Measurements from ENCODE around the gene PUSL1. TPM values are rescaled to one million over a fixed set of nuclear protein-coding genes. Genes with fewer than 3 reads are reported as not detected.
A peak's percentile ranks its signal among the peaks of the same experiment; 100 is the strongest.

PUSL1 gene
- total RNA-seq, 4 donors from 2014 or later, result 20.0 to 52.5 (median 33.2) TPM

DNA sequence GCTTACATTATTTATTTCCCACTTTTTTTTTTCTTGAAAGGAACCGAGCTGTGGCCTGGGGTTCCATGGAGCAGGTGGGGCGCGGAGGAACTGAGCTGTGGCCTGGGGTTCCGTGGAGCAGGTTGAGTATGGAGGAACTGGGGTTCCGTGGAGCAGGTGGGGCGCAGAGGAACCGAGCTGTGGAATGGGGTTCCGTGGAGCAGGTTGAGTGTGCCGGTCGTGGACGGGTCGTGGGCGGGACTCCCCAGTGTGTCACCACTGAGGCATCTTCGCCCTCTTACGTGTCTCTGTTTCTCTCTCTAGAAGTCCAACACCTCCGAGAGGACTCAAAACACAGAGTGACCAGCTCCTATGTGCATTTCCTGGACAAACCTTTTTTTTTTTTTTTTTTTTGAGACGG, 29.4 kb upstream of the PUSL1 start:
- no peak overlapping the region for H3K4me3 ChIP-seq
- peaks cover 16 to 42% (median 17%) of the 10 kb centered on the region in 3 donors for H3K4me1 ChIP-seq
- 82 to 93% methylated on average over 10 to 12 of the region's 17 CpGs for WGBS, 2 donors
- intact Hi-C loops (cut with DNase I), result no loop called here
- no peaks in the 10 kb centered on the region for H3K9me3 ChIP-seq
- no peak overlapping the region for H3K27ac ChIP-seq
- DNase-seq, result no peak
- TF ChIP-seq, protein P1, sequence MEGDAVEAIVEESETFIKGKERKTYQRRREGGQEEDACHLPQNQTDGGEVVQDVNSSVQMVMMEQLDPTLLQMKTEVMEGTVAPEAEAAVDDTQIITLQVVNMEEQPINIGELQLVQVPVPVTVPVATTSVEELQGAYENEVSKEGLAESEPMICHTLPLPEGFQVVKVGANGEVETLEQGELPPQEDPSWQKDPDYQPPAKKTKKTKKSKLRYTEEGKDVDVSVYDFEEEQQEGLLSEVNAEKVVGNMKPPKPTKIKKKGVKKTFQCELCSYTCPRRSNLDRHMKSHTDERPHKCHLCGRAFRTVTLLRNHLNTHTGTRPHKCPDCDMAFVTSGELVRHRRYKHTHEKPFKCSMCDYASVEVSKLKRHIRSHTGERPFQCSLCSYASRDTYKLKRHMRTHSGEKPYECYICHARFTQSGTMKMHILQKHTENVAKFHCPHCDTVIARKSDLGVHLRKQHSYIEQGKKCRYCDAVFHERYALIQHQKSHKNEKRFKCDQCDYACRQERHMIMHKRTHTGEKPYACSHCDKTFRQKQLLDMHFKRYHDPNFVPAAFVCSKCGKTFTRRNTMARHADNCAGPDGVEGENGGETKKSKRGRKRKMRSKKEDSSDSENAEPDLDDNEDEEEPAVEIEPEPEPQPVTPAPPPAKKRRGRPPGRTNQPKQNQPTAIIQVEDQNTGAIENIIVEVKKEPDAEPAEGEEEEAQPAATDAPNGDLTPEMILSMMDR (IDR thresholded peaks at IDR 0.05), result no peak
- no peak for TF ChIP-seq POLR2A (IDR thresholded peaks at IDR 0.05)
- no peaks in the 10 kb centered on the region for H3K27me3 ChIP-seq
- H3K36me3 ChIP-seq, result no peaks in the 10 kb centered on the region

DNA sequence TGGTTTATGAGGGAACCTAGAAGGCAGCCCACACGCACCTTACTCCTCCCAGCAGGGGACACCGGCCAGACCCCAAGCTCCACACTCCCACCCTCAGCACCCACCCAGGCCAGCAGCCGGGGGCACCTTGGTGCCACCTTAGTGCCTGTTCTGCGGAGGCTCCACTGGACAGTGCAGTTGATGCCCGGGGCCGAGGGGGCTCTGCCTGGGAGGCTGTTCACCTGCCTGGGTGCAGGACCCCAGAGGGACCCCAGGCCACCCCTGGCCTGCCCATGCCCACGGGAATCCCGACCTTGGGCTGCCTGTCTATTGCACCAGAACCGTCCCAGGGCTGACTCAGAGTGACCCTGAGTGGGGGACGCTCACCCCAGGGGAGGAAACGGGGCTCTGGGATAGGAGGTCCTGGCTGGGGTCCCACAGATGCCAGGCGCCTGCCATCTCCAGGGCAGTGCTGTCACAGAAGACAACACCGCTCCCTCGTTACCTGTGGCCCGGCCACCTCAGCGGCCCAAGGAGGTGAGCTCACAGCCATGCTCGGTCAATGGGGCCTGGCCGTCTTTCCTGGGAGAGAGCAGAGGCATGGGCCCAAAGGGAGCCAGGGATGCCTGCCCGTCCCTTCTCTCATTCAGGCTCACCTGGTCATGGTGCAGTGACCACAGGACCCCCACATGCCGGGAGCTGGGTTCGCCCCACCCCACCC, 27.5 kb upstream of the PUSL1 start:
- H3K27ac ChIP-seq, result peak overlapping the region in 1 of 4 donors; percentile 70
- TF ChIP-seq POLR2A (IDR thresholded peaks at IDR 0.05), result no peak
- TF ChIP-seq, protein P1 (IDR thresholded peaks at IDR 0.05), result no peak
- no peaks in the 10 kb centered on the region for H3K36me3 ChIP-seq
- H3K4me1 ChIP-seq, result peaks cover 9 to 34% (median 10%) of the 10 kb centered on the region in 3 donors
- 85 to 92% methylated on average over 3 to 10 of the region's 21 CpGs for WGBS, 2 donors
- H3K27me3 ChIP-seq, result peaks cover 0 to 17% (median 0%) of the 10 kb centered on the region in 4 donors
- no peak for DNase-seq
- no peaks in the 10 kb centered on the region for H3K9me3 ChIP-seq
- intact Hi-C loops (cut with DNase I), result no loop called here
- H3K4me3 ChIP-seq, result no peak overlapping the region

DNA sequence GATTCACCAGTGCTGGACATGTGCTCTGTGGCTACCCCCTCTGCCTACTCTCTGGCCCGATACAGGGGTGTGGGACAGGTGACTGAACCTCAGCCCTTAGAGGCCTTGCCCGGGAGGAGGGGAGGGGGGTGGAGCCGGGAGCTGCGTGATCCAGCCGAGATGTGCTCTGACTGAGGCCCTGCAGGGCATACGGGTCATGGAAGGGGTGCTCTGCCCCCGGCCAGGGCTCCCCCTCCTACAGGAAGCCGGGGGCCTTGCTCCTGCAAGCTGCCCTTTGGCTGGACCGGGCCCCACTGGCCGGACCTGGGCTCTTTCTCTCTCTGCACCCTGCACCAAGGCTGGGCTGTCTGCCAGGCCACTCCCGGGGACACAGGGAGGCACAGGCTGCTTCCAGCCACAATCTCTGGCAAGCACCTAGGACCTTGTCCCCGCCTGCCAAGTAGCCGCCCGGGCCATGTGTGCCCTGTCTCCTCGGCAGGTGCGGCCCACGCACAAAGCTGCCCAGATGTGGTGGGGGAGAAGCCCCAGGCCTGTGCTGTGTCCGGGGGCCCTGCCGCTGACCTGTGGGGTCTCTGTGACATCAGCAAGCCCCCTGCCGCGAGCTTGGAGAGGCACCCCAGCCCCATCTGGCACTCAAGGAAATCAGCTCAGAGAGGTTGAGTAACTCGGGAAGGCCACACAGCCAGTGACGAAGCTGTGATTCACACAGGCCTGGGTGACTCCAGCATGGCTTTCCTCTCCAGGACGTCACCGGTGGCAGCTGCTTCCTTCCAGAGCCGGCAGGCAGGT, 26.7 kb upstream of the PUSL1 start:
- H3K9me3 ChIP-seq, result no peaks in the 10 kb centered on the region
- TF ChIP-seq, protein P1 (IDR thresholded peaks at IDR 0.05), result no peak
- no peak for TF ChIP-seq POLR2A (IDR thresholded peaks at IDR 0.05)
- WGBS, 2 donors, result 40% methylated on average over 1 of the region's 26 CpGs; no CpG with 5 or more reads in 1 of the 2 donors
- H3K27me3 ChIP-seq, result peaks cover 0 to 25% (median 0%) of the 10 kb centered on the region in 4 donors
- intact Hi-C loops (cut with DNase I), result no loop called here
- no peak overlapping the region for H3K4me3 ChIP-seq
- peaks cover 9 to 34% (median 10%) of the 10 kb centered on the region in 3 donors for H3K4me1 ChIP-seq
- peak overlapping the region; percentile 67 to 73 (median 70) for H3K27ac ChIP-seq
- H3K36me3 ChIP-seq, result no peaks in the 10 kb centered on the region
- no peak for DNase-seq

DNA sequence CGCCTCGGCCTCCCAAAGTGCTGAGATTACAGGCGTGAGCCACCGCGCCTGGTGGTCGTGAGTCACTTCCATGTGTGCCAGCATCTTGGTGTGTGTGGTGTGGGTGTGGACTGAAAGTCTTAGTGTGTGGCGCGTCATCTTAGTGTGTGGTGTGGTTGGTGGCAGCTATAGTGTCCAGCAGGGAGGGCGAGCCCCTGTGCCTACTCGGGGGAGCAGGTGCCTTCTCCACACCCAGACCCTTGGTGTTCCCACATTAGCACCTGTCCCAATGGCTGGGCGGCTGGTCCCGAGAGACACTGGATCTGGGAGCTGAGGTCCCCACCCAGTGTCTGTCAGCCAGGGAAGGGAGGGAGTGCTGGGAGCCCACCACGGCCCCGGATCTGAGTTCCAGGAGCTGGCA, 25.4 kb upstream of the PUSL1 start:
- TF ChIP-seq, protein P1 (IDR thresholded peaks at IDR 0.05), result no peak
- TF ChIP-seq POLR2A (IDR thresholded peaks at IDR 0.05), result no peak
- peaks cover 0 to 38% (median 0%) of the 10 kb centered on the region in 4 donors for H3K27me3 ChIP-seq
- H3K36me3 ChIP-seq, result no peaks in the 10 kb centered on the region
- H3K4me3 ChIP-seq, result no peak overlapping the region
- peaks cover 9 to 34% (median 10%) of the 10 kb centered on the region in 3 donors for H3K4me1 ChIP-seq
- no peak overlapping the region for H3K27ac ChIP-seq
- no peak for DNase-seq
- 42 to 66% methylated on average over 6 to 7 of the region's 14 CpGs for WGBS, 2 donors
- intact Hi-C loops (cut with DNase I), result no loop called here
- H3K9me3 ChIP-seq, result no peaks in the 10 kb centered on the region

DNA sequence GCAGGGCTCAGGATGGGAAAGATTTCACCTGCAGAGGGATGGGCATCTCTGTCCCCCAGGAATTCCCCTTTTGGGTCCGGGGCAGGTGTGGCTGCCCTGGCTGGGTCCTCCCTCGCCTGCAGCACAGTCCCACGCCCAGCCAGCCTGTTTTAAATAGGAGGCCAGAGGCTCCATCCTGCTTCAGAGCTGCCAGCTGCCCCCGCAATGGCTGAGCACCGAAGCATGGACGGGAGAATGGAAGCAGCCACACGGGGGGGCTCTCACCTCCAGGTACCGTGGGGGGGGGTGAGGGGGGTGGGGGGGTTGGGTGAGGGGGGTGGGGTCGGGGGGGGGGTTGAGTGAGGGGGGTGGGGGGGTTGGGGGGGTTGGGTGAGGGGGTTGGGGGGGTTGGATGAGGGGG, 24.6 kb upstream of the PUSL1 start:
- TF ChIP-seq, protein P1 (IDR thresholded peaks at IDR 0.05), result no peak
- TF ChIP-seq POLR2A (IDR thresholded peaks at IDR 0.05), result no peak
- Histone ChIP-seq H3K27me3 (peaks cover 0 to 39% (median 0%) of the 10 kb centered on the region in 4 donors), H3K4me1 (peaks cover 9 to 34% (median 10%) of the 10 kb centered on the region in 3 donors), H3K36me3 (no peaks in the 10 kb centered on the region), H3K27ac (no peak overlapping the region), H3K9me3 (no peaks in the 10 kb centered on the region), H3K4me3 (no peak overlapping the region)
- no peak for DNase-seq
- intact Hi-C loops (cut with DNase I), result no loop called here
- 17% methylated on average over 1 of the region's 9 CpGs; no CpG with 5 or more reads in 1 of the 2 donors for WGBS, 2 donors
